SK-N-SH treated with all-trans-retinoic acid at 6 μM for 48 hours (cell line): ENCODE measurements around the gene IGLL5.

ENCODE experiments used
- ATAC-seq: fragments of 200-7000 bp; cut with Tn5 transposase; 3 replicates; pipeline ENCODE4 v1.9.1; 2020; ENCODE audit warnings: mild to moderate bottlenecking, moderate library complexity
- ARNTL ChIP-seq: fragments of 450-650 bp; formaldehyde crosslinking; IDR thresholded peaks from 2 replicates; pipeline ENCODE4 v1.5.0; 2020; ENCODE audit warnings: low read depth, mild to moderate bottlenecking, moderate library complexity, borderline replicate concordance
- CSDC2 ChIP-seq: fragments of 250-450 bp; sonication (Bioruptor Pico); IDR thresholded peaks from 2 replicates; pipeline ENCODE4 v1.5.0; 2020; ENCODE audit warnings: mild to moderate bottlenecking, moderate library complexity
- CSRNP3 ChIP-seq: fragments of 250-450 bp; sonication (Bioruptor Pico); IDR thresholded peaks from 2 replicates; pipeline ENCODE4 v1.5.1; 2021; ENCODE audit warnings: mild to moderate bottlenecking, moderate library complexity
- ESRRG ChIP-seq: fragments of 250-450 bp; sonication (Bioruptor Pico); IDR thresholded peaks from 2 replicates; pipeline ENCODE4 v1.6.1; 2021; ENCODE audit warnings: mild to moderate bottlenecking
- GLIS3 ChIP-seq: fragments of 250-450 bp; sonication (Bioruptor Pico); IDR thresholded peaks from 2 replicates; pipeline ENCODE4 v1.5.0; 2020; ENCODE audit warnings: mild to moderate bottlenecking, moderate library complexity
- ISL1 ChIP-seq: fragments of 250-450 bp; sonication (Bioruptor Pico); IDR thresholded peaks from 2 replicates; pipeline ENCODE4 v2.1.2; 2022; ENCODE audit warnings: mild to moderate bottlenecking, moderate library complexity
- OSR1 ChIP-seq: fragments of 250-450 bp; sonication (Bioruptor Pico); IDR thresholded peaks from 2 replicates; pipeline ENCODE4 v1.8.0; 2022; ENCODE audit warnings: moderate library complexity, mild to moderate bottlenecking, inconsistent platforms
- POU6F1 ChIP-seq: fragments of 250-450 bp; sonication (Bioruptor Pico); IDR thresholded peaks from 2 replicates; pipeline ENCODE4 v1.8.0; 2021; ENCODE audit warnings: low read depth, mild to moderate bottlenecking, moderate library complexity, borderline replicate concordance
- PPARA ChIP-seq: fragments of 250-450 bp; sonication (Bioruptor Pico); IDR thresholded peaks from 2 replicates; pipeline ENCODE4 v1.5.0; 2020; ENCODE audit warnings: mild to moderate bottlenecking, borderline replicate concordance
- RARB ChIP-seq: fragments of 250-450 bp; sonication (Bioruptor Pico); IDR thresholded peaks from 2 replicates; pipeline ENCODE4 v1.8.0; 2021; ENCODE audit warnings: mild to moderate bottlenecking, moderate library complexity
- SNAI2 ChIP-seq: fragments of 250-450 bp; sonication (Bioruptor Pico); IDR thresholded peaks from 2 replicates; pipeline ENCODE4 v1.5.0; 2020; ENCODE audit warnings: mild to moderate bottlenecking, moderate library complexity
- TCF4 ChIP-seq: fragments of 250-450 bp; sonication (Bioruptor Pico); IDR thresholded peaks from 2 replicates; pipeline ENCODE4 v1.8.0; 2021; ENCODE audit warnings: mild to moderate bottlenecking, moderate library complexity, borderline replicate concordance
- ZC3H10 ChIP-seq: fragments of 250-450 bp; sonication (Bioruptor Pico); IDR thresholded peaks from 2 replicates; pipeline ENCODE4 v1.5.1; 2021; ENCODE audit warnings: mild to moderate bottlenecking, moderate library complexity
- ZFP3 ChIP-seq: fragments of 250-450 bp; sonication (Bioruptor Pico); IDR thresholded peaks from 2 replicates; pipeline ENCODE4 v1.5.0; 2020; ENCODE audit warnings: mild to moderate bottlenecking, moderate library complexity
- ZFP30 ChIP-seq: fragments of 450-650 bp; formaldehyde crosslinking; IDR thresholded peaks from 2 replicates; pipeline ENCODE4 v1.5.0; 2022; ENCODE audit warnings: mild to moderate bottlenecking, moderate library complexity
- ZNF70 ChIP-seq: fragments of 450-650 bp; formaldehyde crosslinking; IDR thresholded peaks from 2 replicates; pipeline ENCODE4 v1.5.0; 2020; ENCODE audit warnings: mild to moderate bottlenecking, moderate library complexity
- ZNF8 ChIP-seq: fragments of 450-650 bp; formaldehyde crosslinking; IDR thresholded peaks from 2 replicates; pipeline ENCODE4 v1.5.0; 2020; ENCODE audit warnings: mild to moderate bottlenecking, moderate library complexity
- TF ChIP-seq, protein P1 (sequence below): fragments of 250-450 bp; sonication (Bioruptor Pico); IDR thresholded peaks from 2 replicates; pipeline ENCODE4 v1.8.0; 2020; ENCODE audit warnings: mild to moderate bottlenecking, moderate library complexity, borderline replicate concordance
- TF ChIP-seq, protein P2 (sequence below): fragments of 250-450 bp; sonication (Bioruptor Pico); IDR thresholded peaks from 2 replicates; pipeline ENCODE4 v1.5.0; 2020; ENCODE audit warnings: mild to moderate bottlenecking, moderate library complexity

Gene IGLL5

GRCh38 chr22:22884888-22885840, 2.5 kb upstream of the IGLL5 start (continued):
- TF ChIP-seq RARB (no peak), ZFP3 (CRISPR knock-in tag) (no peak), PPARA (CRISPR knock-in tag) (no peak)

GRCh38 chr22:22886546-22886945, 1.1 kb upstream of the IGLL5 start:
- TF ChIP-seq, protein P1, sequence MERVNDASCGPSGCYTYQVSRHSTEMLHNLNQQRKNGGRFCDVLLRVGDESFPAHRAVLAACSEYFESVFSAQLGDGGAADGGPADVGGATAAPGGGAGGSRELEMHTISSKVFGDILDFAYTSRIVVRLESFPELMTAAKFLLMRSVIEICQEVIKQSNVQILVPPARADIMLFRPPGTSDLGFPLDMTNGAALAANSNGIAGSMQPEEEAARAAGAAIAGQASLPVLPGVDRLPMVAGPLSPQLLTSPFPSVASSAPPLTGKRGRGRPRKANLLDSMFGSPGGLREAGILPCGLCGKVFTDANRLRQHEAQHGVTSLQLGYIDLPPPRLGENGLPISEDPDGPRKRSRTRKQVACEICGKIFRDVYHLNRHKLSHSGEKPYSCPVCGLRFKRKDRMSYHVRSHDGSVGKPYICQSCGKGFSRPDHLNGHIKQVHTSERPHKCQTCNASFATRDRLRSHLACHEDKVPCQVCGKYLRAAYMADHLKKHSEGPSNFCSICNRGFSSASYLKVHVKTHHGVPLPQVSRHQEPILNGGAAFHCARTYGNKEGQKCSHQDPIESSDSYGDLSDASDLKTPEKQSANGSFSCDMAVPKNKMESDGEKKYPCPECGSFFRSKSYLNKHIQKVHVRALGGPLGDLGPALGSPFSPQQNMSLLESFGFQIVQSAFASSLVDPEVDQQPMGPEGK (CRISPR knock-in tag), result no peak
- TF ChIP-seq POU6F1 (CRISPR knock-in tag), result no peak
- no peak for TF ChIP-seq GLIS3 (CRISPR knock-in tag)
- TF ChIP-seq ZNF8, result no peak
- TF ChIP-seq OSR1 (CRISPR knock-in tag), result no peak
- no peak for TF ChIP-seq CSDC2
- TF ChIP-seq ISL1 (CRISPR knock-in tag), result no peak
- no peak for TF ChIP-seq ZNF70
- TF ChIP-seq ESRRG, result no peak
- TF ChIP-seq, all 23 proteins: peak for 0
- ATAC-seq, result no peak

DNA sequence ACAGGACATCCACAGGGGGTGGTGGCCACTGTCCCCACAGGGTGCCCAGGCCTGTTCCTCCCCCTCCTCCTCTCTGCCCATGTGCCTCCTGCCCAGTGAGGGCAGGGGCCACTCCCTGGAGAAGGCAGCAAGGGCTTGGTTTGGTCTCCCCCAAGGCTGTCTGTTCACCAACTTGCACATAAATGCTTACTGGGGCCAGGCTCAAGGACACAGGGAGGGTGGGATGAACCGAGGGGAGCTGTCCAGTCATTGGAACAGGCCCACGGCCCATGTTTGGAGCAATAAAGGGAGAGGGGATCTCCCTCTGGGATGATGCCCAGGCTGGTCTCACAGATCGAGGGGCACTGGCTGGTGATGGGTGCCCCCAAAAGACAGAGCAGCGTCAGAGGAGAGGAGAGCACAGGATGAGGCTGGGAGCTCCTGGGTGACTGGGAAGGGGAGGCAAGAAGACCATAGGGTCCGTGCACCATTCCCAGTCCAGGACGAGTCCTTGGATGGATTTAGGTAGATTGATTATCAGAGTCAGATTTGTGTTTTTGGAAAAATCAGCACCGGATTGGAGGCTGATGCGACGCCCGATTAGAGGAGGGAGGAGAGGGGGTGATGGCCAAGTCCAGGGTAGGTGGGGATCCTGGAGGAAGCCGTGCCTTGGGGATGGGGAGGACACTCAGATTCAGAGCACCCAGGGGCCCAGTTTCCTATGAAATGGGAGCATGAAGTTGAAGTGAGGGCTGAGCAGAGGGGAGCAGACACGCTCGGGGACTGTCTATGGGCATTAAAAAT, 1.1 kb downstream of the IGLL5 start:
- no peak for ATAC-seq
- TF ChIP-seq CSDC2 (no peak), TCF4 (CRISPR knock-in tag) (no peak), ZFP30 (no peak), SNAI2 (CRISPR knock-in tag) (no peak), ZNF8 (no peak), ARNTL (CRISPR knock-in tag) (no peak), GLIS3 (CRISPR knock-in tag) (no peak), ZFP3 (CRISPR knock-in tag) (no peak), ISL1 (CRISPR knock-in tag) (no peak), RARB (no peak), CSRNP3 (CRISPR knock-in tag) (no peak), ZC3H10 (CRISPR knock-in tag) (no peak)
- TF ChIP-seq, protein P2, sequence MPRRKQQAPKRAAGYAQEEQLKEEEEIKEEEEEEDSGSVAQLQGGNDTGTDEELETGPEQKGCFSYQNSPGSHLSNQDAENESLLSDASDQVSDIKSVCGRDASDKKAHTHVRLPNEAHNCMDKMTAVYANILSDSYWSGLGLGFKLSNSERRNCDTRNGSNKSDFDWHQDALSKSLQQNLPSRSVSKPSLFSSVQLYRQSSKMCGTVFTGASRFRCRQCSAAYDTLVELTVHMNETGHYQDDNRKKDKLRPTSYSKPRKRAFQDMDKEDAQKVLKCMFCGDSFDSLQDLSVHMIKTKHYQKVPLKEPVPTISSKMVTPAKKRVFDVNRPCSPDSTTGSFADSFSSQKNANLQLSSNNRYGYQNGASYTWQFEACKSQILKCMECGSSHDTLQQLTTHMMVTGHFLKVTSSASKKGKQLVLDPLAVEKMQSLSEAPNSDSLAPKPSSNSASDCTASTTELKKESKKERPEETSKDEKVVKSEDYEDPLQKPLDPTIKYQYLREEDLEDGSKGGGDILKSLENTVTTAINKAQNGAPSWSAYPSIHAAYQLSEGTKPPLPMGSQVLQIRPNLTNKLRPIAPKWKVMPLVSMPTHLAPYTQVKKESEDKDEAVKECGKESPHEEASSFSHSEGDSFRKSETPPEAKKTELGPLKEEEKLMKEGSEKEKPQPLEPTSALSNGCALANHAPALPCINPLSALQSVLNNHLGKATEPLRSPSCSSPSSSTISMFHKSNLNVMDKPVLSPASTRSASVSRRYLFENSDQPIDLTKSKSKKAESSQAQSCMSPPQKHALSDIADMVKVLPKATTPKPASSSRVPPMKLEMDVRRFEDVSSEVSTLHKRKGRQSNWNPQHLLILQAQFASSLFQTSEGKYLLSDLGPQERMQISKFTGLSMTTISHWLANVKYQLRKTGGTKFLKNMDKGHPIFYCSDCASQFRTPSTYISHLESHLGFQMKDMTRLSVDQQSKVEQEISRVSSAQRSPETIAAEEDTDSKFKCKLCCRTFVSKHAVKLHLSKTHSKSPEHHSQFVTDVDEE (CRISPR knock-in tag), result no peak
- TF ChIP-seq, protein P1 (CRISPR knock-in tag), result no peak
